NCI-H187 treated with DMSO at 0.1 percent for 48 hours (cell line): ENCODE data around the gene CACNA1D.
A peak's percentile ranks its signal among the peaks of the same experiment; 100 is the strongest.

ENCODE experiments used
- DNase-seq: peaks from one replicate; lab custom pipeline; 2025; lab: John Stamatoyannopoulos, UW

CACNA1D gene

DNA sequence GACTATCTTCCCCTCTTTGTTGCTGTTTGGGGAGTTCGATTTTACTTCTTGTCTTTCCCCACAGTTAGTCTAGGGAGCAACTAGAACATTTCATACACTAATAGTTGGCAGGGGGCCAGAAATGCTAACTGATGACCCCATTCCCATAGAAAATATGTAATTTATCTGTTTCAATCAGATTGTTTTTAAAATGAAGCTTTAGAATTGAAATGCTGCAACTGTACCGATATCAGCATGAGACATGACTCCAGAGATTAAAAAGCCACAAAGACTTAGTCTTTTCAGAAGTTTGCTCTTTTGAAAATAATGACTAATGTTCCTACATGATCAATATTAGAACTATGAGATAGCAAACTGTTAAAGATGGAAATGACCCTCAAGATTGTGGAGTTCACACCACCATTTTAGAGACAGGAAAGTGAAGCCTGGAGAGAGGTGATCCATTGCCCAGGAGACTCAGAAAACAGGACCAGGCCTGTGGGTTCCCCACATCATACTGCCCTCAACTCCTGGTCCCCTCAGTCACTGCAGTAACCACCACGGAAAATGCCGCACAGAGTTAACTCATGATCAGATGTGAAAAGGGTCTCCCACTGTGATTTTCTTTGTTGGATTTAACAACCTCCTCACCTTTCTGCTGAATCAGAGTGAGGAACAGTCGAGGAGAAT lies 221.5 kb downstream of the CACNA1D start:
- DNase-seq = no peak

DNA sequence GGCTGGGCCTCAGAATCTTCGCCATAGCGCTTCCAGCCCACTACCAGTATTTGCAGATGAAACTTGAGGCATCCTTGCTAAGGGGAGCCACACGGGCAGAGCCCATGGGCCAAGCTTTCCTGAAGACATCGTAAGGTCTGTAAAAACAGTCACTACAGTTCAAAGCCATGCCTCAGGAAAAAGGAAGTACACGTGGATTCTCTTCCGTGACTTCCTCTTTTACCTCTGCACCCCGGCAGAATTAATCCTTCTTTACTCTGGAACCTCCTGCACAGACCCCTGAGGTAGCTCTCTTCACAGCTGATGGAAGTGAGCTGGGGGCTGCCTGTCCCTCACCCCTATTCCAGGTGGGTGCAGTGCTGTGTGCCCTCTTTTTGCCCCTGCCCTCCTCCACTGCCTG lies 222.6 kb downstream of the CACNA1D start:
- no peak for DNase-seq

DNA sequence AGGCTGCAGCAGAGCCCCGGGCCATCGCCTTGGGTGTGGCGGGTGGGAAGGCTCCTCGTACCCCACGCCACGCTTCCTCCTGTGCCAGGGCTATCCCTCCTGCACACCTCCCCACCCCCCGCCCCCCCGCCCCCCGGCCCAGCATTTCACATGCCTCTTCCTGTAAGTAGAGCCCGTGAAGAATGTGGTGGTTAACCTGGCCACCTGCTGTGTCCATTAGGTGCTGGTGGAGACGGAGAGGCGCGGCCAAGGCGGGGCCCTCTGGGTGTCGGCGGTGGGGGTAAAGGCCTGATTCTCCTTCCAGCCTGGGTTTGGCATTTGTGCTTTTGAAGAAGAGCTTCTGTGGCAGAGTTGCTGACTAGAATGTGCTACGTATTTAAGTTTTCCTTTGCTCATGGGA lies 224.1 kb downstream of the CACNA1D start:
- no peak for DNase-seq

DNA sequence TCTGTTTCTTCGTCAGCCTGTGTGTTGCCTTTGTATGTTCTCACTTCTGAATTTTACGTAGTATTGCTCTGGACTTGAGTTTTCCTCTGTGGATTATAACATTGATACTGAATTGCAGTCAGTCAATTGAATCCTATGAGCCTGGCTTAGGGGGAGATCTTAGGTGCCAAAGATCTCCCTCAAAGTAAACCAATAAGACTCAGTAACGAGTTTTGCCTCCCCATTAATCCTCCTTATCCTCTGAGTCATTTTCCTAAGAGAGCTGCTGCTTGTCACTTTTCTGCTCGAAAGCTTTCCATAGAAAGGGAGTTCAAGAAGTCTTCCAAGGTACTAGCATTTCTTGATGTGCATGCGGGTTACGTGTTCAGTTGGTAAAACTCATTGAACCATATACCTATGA lies 225.4 kb downstream of the CACNA1D start:
- no peak for DNase-seq

DNA sequence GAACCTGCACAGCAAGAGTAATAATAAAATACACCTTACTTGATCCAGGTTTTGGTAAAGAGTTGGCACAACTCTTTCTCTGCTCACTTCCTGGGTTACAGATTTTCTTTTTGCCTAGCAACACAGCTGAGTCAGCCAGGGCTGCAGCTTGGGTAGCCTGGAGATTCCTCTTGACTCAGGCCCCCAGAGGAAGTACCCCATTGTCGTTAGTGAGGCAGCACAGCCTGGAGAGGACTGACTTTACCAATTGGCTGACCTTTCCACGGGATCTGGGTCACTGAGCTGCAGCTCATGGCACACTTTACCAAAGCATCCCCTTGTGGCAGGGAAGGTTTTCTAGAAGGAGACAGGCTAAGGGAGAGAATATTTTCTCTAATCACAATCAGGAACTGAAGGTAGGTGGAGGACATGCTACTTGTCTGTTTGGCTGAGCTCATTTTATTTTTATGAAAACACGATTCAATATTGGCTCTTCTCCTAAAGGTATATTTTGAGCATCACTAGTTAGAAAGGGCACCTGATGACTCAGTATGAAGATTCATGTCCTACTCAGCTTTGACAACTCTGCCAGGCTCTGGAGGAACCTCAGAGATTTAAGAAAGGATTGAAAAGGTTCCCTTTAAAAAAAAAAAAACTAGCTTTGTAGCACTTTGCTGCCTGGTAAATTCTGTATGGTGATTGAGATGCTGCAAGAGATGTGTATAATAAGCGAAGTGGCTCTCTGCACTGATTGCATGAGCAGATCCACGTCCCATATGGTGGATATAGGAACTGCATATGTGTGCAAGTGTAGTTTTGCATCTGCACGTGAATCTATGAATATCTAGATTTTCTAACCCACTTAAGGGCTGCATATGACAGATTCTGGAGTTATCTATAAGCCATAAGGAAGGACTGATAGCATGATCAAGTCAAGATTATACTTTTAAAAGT lies 227.0 kb downstream of the CACNA1D start:
- no peak for DNase-seq

DNA sequence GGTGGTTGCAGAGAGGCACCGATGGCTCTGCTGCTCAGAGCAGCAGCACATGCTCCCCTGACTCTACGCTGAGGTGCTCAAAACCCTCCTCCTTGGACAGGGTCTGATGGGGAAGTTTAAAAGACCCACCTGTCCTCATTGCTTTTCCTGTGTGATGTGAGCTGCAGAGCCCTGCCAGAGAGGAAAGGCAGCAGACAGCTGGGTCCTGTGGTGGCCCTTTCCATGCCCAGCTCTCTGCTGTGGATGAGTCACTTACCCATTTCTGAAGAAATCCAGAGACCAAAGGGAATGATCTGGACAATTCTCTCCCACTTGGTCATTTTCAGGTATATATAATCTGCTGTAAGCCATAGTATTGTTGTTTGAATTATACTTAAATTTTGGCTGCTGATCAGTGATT lies 230.2 kb downstream of the CACNA1D start:
- no peak for DNase-seq

DNA sequence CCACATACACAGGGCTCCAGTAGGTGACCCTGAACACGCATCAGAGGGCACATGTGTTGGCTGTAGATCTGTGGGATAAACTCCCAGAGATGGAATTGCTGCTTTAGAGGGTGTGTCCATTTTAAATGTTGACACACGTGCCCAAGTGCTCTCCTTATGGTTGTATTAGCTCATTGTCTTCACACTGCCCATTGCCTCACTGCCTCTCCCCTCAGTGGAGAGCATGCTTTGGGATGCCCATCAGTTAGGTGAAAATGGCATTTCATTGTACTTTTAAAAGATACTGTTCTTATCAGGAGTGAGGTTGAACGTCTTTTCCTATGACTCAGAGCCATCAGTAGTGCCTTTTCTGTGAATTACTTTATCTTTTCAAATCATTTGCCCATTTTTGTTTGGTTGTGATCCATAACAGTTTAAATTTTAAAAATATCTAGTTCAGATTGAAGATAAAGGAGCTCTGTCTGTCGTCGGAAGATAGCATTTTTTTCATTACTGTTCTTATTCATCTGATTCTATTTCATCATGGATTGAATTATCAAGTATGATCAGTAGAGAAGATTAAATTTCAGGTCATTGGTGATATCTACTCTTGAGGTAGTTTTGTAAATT lies 231.1 kb downstream of the CACNA1D start:
- DNase-seq = no peak

DNA sequence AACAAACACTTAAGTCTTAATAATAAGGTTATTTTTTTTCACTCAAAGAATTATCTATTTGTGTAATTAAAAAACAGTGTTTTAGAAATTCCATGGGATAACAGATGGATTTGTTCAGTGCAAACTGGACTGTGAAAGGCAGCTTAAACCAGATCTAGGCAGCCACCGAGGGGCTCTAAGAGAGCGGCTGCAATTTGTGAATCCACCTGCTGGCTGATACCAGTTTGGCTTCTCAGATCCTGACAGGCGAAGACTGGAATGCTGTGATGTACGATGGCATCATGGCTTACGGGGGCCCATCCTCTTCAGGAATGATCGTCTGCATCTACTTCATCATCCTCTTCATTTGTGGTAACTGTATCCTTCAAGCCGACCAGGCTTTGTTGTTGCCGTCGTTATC lies 232.2 kb downstream of the CACNA1D start:
- no peak for DNase-seq

DNA sequence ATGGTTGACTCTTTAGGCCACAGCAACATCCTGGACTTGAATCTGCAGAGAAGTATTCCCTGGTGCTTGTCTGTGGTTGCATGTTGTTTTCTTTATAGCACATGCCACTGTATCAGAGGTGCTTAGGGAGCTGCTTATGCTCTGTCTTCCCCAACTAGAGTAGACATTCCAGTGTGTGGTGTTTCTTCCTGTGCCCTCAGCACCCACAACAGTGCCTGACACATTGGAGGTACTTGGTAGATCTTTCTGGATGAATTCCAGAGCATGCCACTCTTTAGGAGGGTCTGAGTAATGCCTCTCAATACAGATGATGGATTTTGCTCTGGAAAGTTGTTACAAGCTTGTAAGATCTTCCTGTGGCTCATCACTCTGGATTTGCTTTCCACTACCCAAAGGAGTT lies 234.2 kb downstream of the CACNA1D start:
- DNase-seq = no peak

DNA sequence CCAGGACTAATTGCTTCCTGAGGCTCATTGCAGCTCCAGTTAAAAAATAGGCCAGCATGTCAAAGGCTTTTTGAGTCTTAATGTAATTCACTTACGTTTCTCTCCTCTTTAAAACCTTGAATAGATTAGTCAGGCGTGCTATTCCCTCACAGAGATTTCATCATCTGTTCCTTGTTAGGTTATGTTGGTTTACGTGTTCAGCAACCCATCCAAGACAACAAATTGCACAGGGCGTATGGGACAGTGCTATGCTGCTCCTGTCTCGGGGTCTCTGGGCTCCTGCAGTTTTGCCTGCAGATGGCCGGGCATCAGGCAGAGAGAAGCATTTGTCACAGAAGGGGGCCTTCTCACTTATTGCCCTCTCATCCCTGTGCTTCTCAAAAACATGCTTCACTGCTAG lies 234.7 kb downstream of the CACNA1D start:
- DNase-seq = no peak

DNA sequence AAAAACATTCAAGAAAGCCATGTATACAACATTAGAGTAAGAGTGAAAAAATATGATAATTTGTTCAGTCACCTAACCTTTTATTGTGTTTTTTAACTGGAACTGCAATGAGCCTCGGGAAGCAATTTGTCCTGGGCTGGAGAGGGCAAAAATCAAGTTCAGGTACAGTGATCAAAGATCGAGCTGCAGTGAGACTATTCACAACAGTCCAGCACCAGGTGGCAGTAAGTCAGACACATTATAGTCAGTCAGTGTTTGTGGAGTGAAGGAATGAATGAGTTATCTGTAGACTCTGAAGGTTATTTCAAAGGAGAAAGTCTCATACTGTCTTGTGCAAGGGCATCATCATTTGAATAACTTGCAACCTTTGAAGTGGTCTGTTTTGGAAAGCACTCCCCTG lies 235.2 kb downstream of the CACNA1D start:
- DNase-seq = no peak

DNA sequence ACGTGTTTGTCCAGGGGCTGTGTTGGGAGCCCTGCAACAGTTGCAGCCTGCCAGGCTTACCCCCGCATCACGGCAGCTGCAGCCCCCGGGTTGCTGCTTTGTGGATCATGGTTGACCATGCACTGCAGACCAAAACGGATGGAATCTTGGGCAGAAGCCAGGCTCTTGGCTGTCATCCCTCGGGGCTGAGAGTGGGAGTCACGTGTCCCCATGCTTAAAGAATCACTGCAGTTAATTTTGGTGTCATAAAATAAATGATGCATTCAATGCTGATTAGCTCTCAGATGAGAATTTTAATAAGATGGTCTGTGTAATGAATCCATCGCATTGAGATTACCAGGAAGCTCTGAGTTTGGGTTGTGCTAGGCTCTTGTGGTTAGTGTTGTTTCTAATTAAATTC lies 236.2 kb downstream of the CACNA1D start:
- no peak for DNase-seq

DNA sequence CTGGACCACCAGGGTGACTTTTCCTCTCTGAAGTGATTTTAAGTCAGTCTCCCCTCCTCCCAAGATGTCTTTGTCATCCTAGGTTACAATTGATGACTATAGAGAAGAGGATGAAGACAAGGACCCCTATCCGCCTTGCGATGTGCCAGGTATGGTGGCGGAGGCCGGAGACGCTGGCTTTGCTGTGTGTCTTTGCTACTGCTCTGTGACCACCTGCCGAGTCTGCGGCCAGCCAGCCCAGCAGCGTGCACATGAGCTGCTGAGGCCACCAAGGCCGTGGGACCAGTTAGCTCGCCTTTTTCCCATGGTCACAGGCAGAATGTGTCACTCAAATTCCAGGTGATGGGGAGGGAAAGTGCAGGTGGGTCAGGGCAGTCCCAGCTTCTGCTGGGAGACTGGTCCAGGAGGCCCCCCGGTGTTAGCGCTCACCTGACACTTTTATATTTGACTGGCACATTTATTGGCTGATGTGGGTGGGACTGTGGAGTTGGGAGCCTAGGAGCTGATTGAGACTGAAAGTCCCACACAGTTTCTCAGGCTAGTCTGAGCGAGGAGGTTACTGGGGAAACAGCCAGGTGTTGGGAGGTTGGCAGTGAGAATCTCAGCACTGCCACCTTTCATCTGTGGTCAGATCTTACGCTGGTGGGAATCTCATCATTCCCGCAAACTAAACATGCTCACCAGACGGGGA lies 237.7 kb downstream of the CACNA1D start:
- no peak for DNase-seq

DNA sequence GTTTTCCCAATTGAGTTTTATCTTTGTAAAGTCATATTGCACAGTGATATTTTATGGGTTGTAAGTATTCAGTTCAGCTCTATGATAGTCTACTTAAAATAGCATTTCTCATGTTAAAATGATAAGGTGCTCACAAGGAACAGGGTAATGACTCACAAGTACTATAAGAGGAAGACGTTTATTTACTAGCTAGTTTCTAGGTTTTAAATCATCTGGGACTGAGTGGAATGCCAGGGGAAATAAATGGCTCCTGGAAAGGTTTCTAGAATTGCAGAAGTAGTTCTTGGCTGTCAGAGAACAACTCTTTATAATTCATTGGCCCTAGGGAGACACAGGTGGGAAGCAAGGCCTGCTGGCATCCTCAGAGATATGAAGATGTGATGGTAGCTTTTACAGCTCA lies 239.0 kb downstream of the CACNA1D start:
- no peak for DNase-seq

DNA sequence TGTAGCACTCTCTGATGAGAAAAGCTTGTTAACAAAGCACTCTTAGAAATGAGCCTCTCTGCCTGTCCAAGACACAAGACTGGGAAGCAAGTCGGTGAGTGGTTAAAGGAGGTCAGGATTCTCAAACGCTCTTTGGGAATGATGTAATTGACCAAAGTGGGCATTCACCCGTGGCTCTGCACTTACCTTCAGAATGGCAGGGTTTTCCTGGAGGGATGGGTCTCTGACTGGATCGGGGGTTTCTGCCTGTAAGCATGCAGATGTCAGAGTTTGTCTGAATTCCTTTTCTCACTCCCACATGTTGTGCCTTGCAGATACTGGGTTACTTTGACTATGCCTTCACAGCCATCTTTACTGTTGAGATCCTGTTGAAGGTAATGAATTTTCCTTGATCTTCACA lies 245.6 kb downstream of the CACNA1D start:
- no peak for DNase-seq

DNA sequence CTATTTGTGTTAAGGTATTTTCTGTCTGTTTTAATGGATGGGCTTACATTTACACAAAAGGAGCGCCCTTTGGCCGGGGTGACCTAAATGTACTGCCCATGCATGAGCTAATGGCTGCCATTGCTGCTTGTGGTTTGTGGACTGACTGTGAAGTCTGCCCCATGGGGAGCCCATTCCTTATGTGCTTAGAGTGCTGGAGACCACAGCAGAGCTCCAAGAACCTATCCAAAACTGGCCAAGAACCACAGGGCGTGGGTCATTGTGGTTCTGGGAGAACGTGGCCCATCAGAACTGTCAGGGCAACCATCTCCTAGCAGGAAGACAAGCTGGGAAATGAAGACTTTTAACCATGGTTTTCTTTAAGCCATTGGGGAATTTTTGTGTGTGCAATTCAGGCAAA lies 246.5 kb downstream of the CACNA1D start:
- DNase-seq = no peak

DNA sequence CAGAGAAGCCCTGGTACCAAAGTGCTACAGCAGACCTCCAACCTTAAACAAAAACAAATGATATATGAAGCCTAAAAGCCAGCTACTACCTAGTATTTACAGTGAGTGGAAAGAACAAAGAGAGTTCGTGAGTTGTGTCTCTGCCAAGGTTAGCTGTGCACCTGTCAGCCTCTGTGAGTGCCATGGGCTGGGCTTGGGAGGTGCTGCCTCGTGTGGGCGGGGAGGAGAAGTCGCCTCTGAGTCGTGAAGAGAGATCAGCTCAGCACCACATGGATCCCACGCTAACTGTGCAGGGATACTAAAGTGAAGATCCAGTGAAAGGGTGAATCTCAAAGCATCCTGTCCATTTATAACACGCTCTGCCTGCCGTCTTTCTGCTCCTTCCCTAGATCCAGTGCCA lies 249.9 kb downstream of the CACNA1D start:
- DNase-seq = peak; percentile 19

DNA sequence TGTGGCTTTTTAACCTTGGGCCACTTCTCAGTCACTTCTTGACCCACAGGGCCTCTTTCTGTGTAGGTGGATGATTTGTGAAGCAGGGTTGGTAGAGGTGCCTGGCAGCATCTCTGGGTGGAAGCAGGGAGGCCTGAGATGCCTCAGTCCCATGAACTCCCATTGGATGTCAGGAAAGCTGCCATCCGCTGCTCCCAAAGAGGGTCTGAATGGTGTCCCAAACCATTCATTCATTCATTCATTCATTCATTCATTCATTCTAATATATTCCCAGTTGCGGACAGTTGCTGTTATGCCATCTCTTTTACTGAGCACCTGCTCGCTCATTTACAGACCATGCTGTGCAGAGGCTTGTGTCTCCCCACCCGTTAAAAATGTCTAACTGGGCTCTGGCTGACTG lies 253.1 kb downstream of the CACNA1D start:
- no peak for DNase-seq

DNA sequence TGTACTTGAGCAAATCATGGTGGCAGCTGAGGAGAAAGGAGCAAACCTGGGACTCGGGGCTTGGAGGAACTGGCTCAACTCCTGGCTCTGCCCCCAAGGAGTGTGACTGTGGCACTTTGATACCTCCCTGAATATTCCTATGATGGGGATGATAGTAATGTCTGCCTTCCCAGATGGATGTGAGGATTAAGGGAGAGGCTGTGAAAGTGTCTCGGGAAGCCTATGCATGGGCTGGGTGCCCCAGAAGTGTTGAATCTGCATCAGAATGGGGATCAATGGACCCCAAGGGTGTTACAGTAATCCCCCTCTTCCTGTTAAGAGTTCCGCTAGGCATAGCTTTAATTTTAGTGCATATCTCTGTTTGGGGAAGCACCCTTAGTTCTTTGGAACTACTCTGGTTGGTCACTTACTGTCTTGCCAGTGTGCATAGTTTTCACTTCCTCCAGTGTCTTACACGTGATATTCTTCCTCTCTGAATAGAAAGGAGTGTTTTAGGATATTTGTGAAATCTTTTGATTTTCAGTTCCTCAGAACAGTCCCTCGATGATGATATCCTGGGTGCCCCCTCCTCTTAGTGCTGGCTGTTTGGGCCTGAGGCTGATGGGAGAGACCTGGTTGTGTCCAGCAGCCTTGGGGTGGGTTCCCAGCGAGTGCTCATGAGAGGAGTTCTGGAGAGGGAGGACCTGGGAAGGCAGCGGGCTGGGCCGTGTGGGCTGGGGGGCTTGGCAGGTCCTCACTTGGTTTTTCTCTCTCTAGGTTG lies 254.3 kb downstream of the CACNA1D start:
- DNase-seq = no peak

DNA sequence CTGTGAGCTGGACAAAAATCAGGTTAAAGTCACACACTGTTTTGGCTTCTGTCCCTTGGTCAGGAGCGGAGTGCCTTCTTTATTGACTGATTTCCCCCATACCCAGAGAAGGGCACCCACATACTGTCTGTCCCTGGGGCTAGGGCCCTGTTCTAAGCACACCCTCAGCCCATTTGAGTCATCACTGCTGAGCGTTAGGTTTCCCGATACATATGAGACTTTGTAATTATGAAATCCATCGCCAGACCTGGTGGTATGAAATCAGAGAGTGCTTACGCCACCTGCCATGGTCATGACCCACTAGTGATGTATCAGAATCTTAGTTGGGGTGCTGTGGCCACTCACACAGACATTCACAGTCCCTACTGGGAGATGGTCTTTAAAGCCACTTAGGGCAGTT lies 255.0 kb downstream of the CACNA1D start:
- DNase-seq = no peak

DNA sequence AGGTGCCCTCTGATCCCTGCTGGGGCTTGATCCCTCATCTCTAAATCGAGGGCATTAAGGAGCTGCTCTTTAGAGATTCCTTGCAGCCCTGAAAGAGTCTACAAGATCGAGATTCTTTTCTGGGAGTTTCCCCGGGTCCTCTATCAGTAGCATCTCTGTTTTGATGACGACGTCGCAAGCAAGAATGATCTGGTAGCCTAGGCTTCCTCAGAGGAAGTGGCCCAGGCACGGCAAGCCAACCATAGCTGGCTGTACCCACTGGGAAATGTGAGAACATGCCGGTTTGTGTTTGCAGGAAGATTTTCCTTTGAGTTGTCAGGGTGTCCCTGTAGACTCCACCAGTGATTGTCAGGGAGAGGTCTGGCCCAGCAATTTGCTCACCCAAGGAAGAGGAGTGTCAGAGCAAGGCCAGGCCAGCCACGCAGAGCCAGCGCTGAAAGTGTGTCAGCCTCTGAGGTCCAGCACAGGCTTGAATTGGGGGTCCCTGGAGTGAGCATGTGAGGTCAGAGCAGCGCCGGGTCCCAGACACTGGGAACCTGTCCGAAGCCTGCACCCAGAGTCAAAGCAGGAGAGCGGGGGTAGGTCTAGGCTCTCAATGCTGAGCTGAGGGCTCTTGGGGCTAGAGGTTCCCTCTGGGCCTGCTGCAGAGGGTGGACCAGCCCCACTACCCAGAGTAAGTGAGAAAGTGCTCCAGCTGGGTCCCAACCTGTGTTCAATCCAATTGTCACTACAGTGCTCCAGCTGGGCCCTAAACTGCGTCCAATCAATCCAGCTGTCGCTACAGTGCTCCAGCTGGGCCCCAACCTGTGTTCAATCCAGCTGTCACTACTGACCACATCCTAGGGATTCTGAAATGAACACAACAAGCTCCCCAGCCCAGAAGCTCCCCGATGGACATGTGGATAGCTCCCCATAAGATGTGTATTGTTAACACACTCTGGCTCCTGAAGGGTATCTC lies 256.1 kb downstream of the CACNA1D start:
- no peak for DNase-seq
